Measurements from ENCODE around the gene LRRC1. TPM values are rescaled to one million over a fixed set of nuclear protein-coding genes. Genes with fewer than 3 reads are reported as not detected.

Gene LRRC1
- total and polyA plus RNA-seq, 4 donors, result 0.36 to 6.4 (median 0.94) TPM

GRCh38 chr6:53888931-53889330 lies 94.1 kb downstream of the LRRC1 start (continued):
- TF ChIP-seq NR2F2 (IDR thresholded peaks at IDR 0.05) (no peak), JUND (IDR thresholded peaks at IDR 0.05) (no peak), TAF1 (conservative IDR thresholded peaks at IDR 0.05) (no peak), ZBTB33 (IDR thresholded peaks at IDR 0.05) (no peak), SP1 (IDR thresholded peaks at IDR 0.05) (no peak)

GRCh38 chr6:53889365-53889764 lies 94.6 kb downstream of the LRRC1 start:
- no peaks in the 10 kb centered on the region for H3K27me3 ChIP-seq (ENCODE audit: control insufficient read depth in 4 of 4, insufficient read depth in 4 of 4, low read length in 3 of 4)
- H3K9ac ChIP-seq (ENCODE audit: low read depth in 1 of 2, low read length in 2 of 2), result no peak overlapping the region
- H3K36me3 ChIP-seq (ENCODE audit: control insufficient read depth in 4 of 4, insufficient read depth in 3 of 4, low read depth in 1 of 4, low read length in 3 of 4), result no peaks in the 10 kb centered on the region
- TF ChIP-seq RXRA (IDR thresholded peaks at IDR 0.05), result no peak
- no peak for TF ChIP-seq ZBTB33 (IDR thresholded peaks at IDR 0.05)
- TF ChIP-seq YY1 (IDR thresholded peaks at IDR 0.05), result no peak
- TF ChIP-seq FOXA2 (IDR thresholded peaks at IDR 0.05), result no peak
- no peak for TF ChIP-seq ATF3 (IDR thresholded peaks at IDR 0.05)
- no peak for TF ChIP-seq HNF4G (IDR thresholded peaks at IDR 0.05)
- no peak for TF ChIP-seq REST (IDR thresholded peaks at IDR 0.05)
- no peak for TF ChIP-seq HNF4A (conservative IDR thresholded peaks at IDR 0.05)
- TF ChIP-seq EGR1 (IDR thresholded peaks at IDR 0.05; ENCODE audit: low read depth in 2 of 2), result no peak
- no peak for TF ChIP-seq MAX (IDR thresholded peaks at IDR 0.05)
- no peak for TF ChIP-seq TAF1 (conservative IDR thresholded peaks at IDR 0.05)
- no peak for TF ChIP-seq CTCF (IDR thresholded peaks at IDR 0.05; ENCODE audit: low read depth, low read length, missing input control)
- no peak for TF ChIP-seq GABPA (IDR thresholded peaks at IDR 0.05 in 1 of 2, conservative IDR thresholded peaks at IDR 0.05 in 1 of 2)
- no peaks in the 10 kb centered on the region for H3K9me3 ChIP-seq (ENCODE audit: control insufficient read depth in 4 of 4, low read length in 3 of 4)
- no peaks in the 10 kb centered on the region for H3K4me1 ChIP-seq (ENCODE audit: control insufficient read depth in 4 of 4, insufficient read depth in 4 of 4, low read length in 3 of 4)
- no peak for DNase-seq (ENCODE audit: low spot score)
- WGBS, result 96% methylated on average over 1 of the region's 1 CpG
- no peak overlapping the region for H3K4me3 ChIP-seq (ENCODE audit: low read depth in 1 of 3, low read length in 3 of 3)
- H3K27ac ChIP-seq (ENCODE audit: low read depth in 1 of 2, low read length in 2 of 2), result no peak overlapping the region

Measured in liver (tissue), 9 donors.